ENCODE data around the gene CUEDC2.

Gene CUEDC2

DNA sequence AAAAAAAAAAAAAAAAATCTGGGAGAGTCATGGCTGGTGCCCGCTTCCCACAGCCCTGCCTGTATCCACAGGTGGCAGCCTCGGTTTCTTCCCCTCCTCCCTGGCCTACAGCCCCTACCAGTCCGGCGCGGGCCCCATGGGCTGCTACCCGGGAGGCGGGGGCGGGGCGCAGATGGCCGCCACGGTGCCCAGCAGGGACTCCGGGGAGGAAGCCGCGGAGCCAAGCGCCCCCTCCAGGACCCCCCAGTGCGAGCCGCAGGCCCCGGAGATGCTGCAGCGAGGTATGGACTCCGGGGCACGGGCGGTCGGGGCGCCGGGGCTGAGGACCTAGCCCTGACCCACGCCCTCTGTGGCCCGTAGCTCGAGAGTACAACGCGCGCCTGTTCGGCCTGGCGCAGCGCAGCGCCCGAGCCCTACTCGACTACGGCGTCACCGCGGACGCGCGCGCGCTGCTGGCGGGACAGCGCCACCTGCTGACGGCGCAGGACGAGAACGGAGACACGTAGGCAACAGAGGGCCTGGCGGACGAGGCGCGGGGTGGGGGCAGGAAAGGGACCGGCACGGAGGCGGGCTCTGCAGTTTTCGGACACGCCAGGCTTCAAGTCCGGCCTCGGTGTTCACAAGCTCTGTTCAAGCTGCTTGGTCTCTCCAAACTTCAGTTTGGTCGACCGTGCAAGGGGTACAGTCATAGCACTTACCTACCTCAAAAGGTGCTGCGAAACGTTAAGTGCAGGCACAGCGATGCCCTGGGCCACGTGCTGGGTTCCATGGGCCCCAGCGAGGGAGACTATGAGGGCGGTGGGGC, 33.0 kb downstream of the CUEDC2 start (continued):
- TF ChIP-seq, protein P1, sequence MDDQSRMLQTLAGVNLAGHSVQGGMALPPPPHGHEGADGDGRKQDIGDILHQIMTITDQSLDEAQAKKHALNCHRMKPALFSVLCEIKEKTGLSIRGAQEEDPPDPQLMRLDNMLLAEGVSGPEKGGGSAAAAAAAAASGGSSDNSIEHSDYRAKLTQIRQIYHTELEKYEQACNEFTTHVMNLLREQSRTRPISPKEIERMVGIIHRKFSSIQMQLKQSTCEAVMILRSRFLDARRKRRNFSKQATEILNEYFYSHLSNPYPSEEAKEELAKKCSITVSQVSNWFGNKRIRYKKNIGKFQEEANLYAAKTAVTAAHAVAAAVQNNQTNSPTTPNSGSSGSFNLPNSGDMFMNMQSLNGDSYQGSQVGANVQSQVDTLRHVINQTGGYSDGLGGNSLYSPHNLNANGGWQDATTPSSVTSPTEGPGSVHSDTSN (CRISPR knock-in tag; IDR thresholded peaks at IDR 0.05) = peak; percentile 90
- TF ChIP-seq ZNF350 (tag by site-specific recombination; IDR thresholded peaks at IDR 0.05) = no peak
- peak; percentile 93 for TF ChIP-seq ZNF600 (tag by site-specific recombination; IDR thresholded peaks at IDR 0.05)
- no peak for TF ChIP-seq ZNF624 (tag by site-specific recombination; IDR thresholded peaks at IDR 0.05)
- TF ChIP-seq ZNF112 (tag by site-specific recombination; IDR thresholded peaks at IDR 0.05) = no peak
- TF ChIP-seq ZNF664 (tag by site-specific recombination; IDR thresholded peaks at IDR 0.05) = no peak
- TF ChIP-seq, protein P2, sequence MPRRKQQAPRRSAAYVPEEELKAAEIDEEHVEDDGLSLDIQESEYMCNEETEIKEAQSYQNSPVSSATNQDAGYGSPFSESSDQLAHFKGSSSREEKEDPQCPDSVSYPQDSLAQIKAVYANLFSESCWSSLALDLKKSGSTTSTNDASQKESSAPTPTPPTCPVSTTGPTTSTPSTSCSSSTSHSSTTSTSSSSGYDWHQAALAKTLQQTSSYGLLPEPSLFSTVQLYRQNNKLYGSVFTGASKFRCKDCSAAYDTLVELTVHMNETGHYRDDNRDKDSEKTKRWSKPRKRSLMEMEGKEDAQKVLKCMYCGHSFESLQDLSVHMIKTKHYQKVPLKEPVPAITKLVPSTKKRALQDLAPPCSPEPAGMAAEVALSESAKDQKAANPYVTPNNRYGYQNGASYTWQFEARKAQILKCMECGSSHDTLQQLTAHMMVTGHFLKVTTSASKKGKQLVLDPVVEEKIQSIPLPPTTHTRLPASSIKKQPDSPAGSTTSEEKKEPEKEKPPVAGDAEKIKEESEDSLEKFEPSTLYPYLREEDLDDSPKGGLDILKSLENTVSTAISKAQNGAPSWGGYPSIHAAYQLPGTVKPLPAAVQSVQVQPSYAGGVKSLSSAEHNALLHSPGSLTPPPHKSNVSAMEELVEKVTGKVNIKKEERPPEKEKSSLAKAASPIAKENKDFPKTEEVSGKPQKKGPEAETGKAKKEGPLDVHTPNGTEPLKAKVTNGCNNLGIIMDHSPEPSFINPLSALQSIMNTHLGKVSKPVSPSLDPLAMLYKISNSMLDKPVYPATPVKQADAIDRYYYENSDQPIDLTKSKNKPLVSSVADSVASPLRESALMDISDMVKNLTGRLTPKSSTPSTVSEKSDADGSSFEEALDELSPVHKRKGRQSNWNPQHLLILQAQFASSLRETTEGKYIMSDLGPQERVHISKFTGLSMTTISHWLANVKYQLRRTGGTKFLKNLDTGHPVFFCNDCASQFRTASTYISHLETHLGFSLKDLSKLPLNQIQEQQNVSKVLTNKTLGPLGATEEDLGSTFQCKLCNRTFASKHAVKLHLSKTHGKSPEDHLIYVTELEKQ (tag by site-specific recombination; IDR thresholded peaks at IDR 0.05; ENCODE audit: borderline replicate concordance) = peak; percentile 60; the same call in 1 of the 2 replicates
- TF ChIP-seq ZNF292 (tag by site-specific recombination; IDR thresholded peaks at IDR 0.05; ENCODE audit: borderline replicate concordance, low read depth) = no peak
- no peak for TF ChIP-seq RBAK (tag by site-specific recombination; IDR thresholded peaks at IDR 0.05)
- TF ChIP-seq, protein P3, sequence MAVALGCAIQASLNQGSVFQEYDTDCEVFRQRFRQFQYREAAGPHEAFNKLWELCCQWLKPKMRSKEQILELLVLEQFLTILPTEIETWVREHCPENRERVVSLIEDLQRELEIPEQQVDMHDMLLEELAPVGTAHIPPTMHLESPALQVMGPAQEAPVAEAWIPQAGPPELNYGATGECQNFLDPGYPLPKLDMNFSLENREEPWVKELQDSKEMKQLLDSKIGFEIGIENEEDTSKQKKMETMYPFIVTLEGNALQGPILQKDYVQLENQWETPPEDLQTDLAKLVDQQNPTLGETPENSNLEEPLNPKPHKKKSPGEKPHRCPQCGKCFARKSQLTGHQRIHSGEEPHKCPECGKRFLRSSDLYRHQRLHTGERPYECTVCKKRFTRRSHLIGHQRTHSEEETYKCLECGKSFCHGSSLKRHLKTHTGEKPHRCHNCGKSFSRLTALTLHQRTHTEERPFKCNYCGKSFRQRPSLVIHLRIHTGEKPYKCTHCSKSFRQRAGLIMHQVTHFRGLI (tag by site-specific recombination; IDR thresholded peaks at IDR 0.05) = peak; percentile 98
- TF ChIP-seq, protein P4, sequence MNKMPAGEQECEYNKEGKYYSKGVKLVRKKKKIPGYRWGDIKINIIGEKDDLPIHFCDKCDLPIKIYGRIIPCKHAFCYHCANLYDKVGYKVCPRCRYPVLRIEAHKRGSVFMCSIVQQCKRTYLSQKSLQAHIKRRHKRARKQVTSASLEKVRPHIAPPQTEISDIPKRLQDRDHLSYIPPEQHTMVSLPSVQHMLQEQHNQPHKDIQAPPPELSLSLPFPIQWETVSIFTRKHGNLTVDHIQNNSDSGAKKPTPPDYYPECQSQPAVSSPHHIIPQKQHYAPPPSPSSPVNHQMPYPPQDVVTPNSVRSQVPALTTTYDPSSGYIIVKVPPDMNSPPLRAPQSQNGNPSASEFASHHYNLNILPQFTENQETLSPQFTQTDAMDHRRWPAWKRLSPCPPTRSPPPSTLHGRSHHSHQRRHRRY (tag by site-specific recombination; IDR thresholded peaks at IDR 0.05) = no peak
- 0 out of 2 replicates have a peak, but pooled peaks have one; percentile 18 for TF ChIP-seq ZNF184 (tag by site-specific recombination; IDR thresholded peaks at IDR 0.05)
- no peak for TF ChIP-seq HOXC10 (CRISPR knock-in tag; IDR thresholded peaks at IDR 0.05)
- TF ChIP-seq ZNF521 (tag by site-specific recombination; IDR thresholded peaks at IDR 0.05) = no peak
- no peak for TF ChIP-seq ZNF169 (tag by site-specific recombination; IDR thresholded peaks at IDR 0.05)
- peak; percentile 42; the same call in 1 of the 2 replicates for TF ChIP-seq ZBTB7A (tag by site-specific recombination; IDR thresholded peaks at IDR 0.05; ENCODE audit: low read depth)
- peak; percentile 97 for TF ChIP-seq ZFP37 (tag by site-specific recombination; IDR thresholded peaks at IDR 0.05)
- peak; percentile 98 for TF ChIP-seq SCRT2 (tag by site-specific recombination; IDR thresholded peaks at IDR 0.05)
- TF ChIP-seq SALL2 (tag by site-specific recombination; IDR thresholded peaks at IDR 0.05; ENCODE audit: borderline replicate concordance) = no peak
- TF ChIP-seq ZNF391 (tag by site-specific recombination; IDR thresholded peaks at IDR 0.05; ENCODE audit: borderline replicate concordance, low read depth) = peak; percentile 96
- TF ChIP-seq ZNF777 (tag by site-specific recombination; IDR thresholded peaks at IDR 0.05; ENCODE audit: borderline replicate concordance) = no peak
- TF ChIP-seq, protein P5, sequence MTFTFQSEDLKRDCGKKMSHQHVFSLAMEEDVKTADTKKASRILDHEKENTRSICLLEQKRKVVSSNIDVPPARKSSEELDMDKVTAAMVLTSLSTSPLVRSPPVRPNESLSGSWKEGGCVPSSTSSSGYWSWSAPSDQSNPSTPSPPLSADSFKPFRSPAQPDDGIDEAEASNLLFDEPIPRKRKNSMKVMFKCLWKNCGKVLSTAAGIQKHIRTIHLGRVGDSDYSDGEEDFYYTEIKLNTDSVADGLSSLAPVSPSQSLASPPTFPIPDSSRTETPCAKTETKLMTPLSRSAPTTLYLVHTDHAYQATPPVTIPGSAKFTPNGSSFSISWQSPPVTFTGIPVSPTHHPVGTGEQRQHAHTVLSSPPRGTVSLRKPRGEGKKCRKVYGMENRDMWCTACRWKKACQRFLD (tag by site-specific recombination; IDR thresholded peaks at IDR 0.05) = no peak
- TF ChIP-seq MZF1 (tag by site-specific recombination; IDR thresholded peaks at IDR 0.05; ENCODE audit: borderline replicate concordance) = no peak
- peak; percentile 98 for TF ChIP-seq ZNF2 (tag by site-specific recombination; IDR thresholded peaks at IDR 0.05)
- peak; percentile 100 for TF ChIP-seq ZBTB8A (tag by site-specific recombination; IDR thresholded peaks at IDR 0.05)
- peak; percentile 67; the same call in 1 of the 2 replicates for TF ChIP-seq BCL11A (tag by site-specific recombination; IDR thresholded peaks at IDR 0.05; ENCODE audit: low read depth)
- no peak for TF ChIP-seq ZNF510 (tag by site-specific recombination; IDR thresholded peaks at IDR 0.05; ENCODE audit: insufficient replicate concordance)
- TF ChIP-seq ZNF366 (tag by site-specific recombination; conservative IDR thresholded peaks at IDR 0.05) = no peak
- no peak for TF ChIP-seq ZNF596 (tag by site-specific recombination; IDR thresholded peaks at IDR 0.05)
- no peak for TF ChIP-seq ZNF837 (tag by site-specific recombination; IDR thresholded peaks at IDR 0.05)
- no peak for TF ChIP-seq ZNF529 (tag by site-specific recombination; IDR thresholded peaks at IDR 0.05; ENCODE audit: insufficient replicate concordance)
- peak; percentile 84 for TF ChIP-seq KLF10 (tag by site-specific recombination; IDR thresholded peaks at IDR 0.05)
